Hepatocyte (in vitro differentiated cells): Measurements from ENCODE around the gene MIS12. TPM values are rescaled to one million over a fixed set of nuclear protein-coding genes. Genes with fewer than 3 reads are reported as not detected.

Experiments used
- DNase-seq: peaks from one replicate; pipeline ENCODE4 v3.0.0-alpha.2; 2016; ENCODE audit warnings: low spot score
- H2AFZ ChIP-seq: fragments of 200-600 bp; sonication (generic); 2 replicates; pipeline ENCODE4 v1.6.0; 2016; ENCODE audit warnings: antibody characterized with exemption, mild to moderate bottlenecking
- H3K27ac ChIP-seq: fragments of 200-600 bp; sonication (generic); 2 replicates; pipeline ENCODE4 v1.5.1; 2016; ENCODE audit warnings: mild to moderate bottlenecking
- H3K27me3 ChIP-seq: fragments of 200-600 bp; sonication (generic); 2 replicates; pipeline ENCODE4 v1.6.1; 2016
- H3K36me3 ChIP-seq: fragments of 200-600 bp; sonication (generic); replicated peaks from 2 replicates; pipeline ENCODE4 v1.5.1; 2016; ENCODE audit warnings: low read depth; ENCODE audit not compliant: insufficient read depth
- H3K4me1 ChIP-seq: fragments of 200-600 bp; sonication (generic); 2 replicates; pipeline ENCODE4 v1.5.1; 2016; ENCODE audit warnings: mild to moderate bottlenecking, moderate library complexity; ENCODE audit not compliant: insufficient read depth
- H3K4me2 ChIP-seq: fragments of 200-600 bp; sonication (generic); 2 replicates; pipeline ENCODE4 v1.6.0; 2016
- H3K4me3 ChIP-seq: fragments of 200-600 bp; sonication (generic); 2 replicates; pipeline ENCODE4 v1.5.1; 2016; ENCODE audit warnings: mild to moderate bottlenecking
- H3K79me2 ChIP-seq: fragments of 200-600 bp; sonication (generic); 2 replicates; pipeline ENCODE4 v1.6.0; 2017; ENCODE audit warnings: mild to moderate bottlenecking
- H3K9me2 ChIP-seq: fragments of 200-600 bp; sonication (generic); replicated peaks from 2 replicates; pipeline ENCODE4 v1.6.0; 2017; ENCODE audit warnings: mild to moderate bottlenecking; ENCODE audit not compliant: insufficient read depth
- H3K9me3 ChIP-seq: fragments of 200-600 bp; sonication (generic); 2 replicates; pipeline ENCODE4 v1.5.1; 2016; ENCODE audit warnings: low read depth, mild to moderate bottlenecking
- H4K20me1 ChIP-seq: fragments of 200-600 bp; sonication (generic); 2 replicates; pipeline ENCODE4 v1.6.0; 2016; ENCODE audit warnings: mild to moderate bottlenecking; ENCODE audit not compliant: insufficient read depth, poor library complexity, severe bottlenecking
- EZH2 ChIP-seq: fragments of 200-600 bp; sonication (generic); IDR thresholded peaks from 2 replicates; pipeline ENCODE4 v1.6.1; 2016; ENCODE audit warnings: antibody characterized with exemption, mild to moderate bottlenecking, borderline replicate concordance
- EZH2phosphoT487 ChIP-seq: fragments of 200-600 bp; sonication (generic); IDR thresholded peaks from one replicate; pipeline ENCODE4 v1.6.1; 2018; ENCODE audit warnings: antibody characterized with exemption, mild to moderate bottlenecking, low read depth, moderate library complexity; ENCODE audit not compliant: unreplicated experiment, severe bottlenecking
- WGBS: methylation state at CpG from one replicate; pipeline ENCODE4 v1.1.6; 2016; ENCODE audit warnings: low lambda C conversion rate; ENCODE audit errors: missing lambda C conversion rate; 5-methylcytosine and 5-hydroxymethylcytosine counted together
- polyA plus RNA-seq: library from polyadenylated mRNA; unstranded; fragments of >200 nt; fragmentation: Nextera tagmentation; extraction: Ambion mirVana; gene quantifications from 2 replicates; pipeline ENCODE4 v1.2.1, GENCODE V29; 2016
- total RNA-seq: library from RNA; depleted of rRNA; stranded (reverse); fragments of >200 nt; gene quantifications from 2 replicates; pipeline ENCODE4 v1.2.3, GENCODE V29; 2014
- TF ChIP-seq, protein P1 (sequence below): fragments of 200-600 bp; sonication (generic); IDR thresholded peaks from 2 replicates; pipeline ENCODE4 v1.5.1; 2016; ENCODE audit warnings: antibody characterized with exemption, mild to moderate bottlenecking; ENCODE audit not compliant: poor library complexity

The MIS12 gene
- total and polyA plus RNA-seq, 2 experiments from 2014 or later: 20.8 to 33.0 TPM

DNA sequence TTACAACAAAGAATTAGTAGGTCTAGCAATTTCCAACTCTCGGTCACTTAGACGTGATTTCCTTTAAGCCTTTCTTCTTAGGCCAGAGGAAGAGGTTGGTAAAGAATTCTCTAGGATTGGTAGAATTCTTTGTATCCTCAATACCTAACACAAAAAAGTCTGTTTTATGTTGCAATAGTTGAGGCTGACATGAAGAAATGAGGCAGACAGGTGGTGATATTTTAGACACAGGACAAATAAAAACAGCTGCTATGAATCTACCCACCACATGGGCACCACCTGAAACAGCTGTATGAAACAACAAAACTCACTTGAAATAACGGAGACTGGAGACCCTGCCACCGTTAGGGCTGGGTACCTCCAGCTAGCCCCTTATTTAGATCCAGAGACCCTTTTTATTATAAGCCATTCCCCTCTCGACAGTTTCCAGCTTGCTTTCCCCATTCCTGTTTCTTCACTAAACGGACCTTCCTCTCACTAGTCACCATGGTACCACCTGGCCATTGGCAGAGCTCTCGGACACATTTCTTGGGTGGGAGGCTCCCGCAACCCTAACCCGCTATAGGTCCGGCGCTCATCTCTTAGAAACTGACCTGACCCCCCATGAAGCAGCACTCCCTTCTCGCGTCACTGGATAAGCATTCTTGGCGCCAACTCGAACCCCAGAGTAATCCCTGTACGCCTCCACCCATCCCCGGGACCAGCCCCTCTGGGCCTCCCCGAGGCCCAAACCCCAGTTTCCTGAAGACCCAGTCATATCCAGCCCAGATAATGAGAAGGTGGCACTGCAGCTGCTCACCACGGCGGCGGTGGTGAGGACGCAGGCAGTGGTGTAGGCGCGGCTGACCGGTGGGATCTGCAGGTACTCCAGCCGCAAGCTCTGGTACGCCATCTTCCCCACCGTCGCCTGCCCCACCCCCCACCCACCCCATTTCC lies 828 bp upstream of the MIS12 start, which contains the start of gene DERL2:
Gene DERL2, minus strand, starts transcription at position 909 of the 936 bp plus-strand sequence. Its CDS starts 17 bp downstream, at position 892.
- Histone ChIP-seq H3K27me3 (no peaks in the 10 kb centered on the region), H3K4me3 (peak within 1 kb of the TSS; percentile 62), H4K20me1 (no peaks in the 10 kb centered on the region), H3K79me2 (peaks cover 75% of the 10 kb centered on the region), H3K4me1 (peaks cover 9% of the 10 kb centered on the region), H3K27ac (peak within 1 kb of the TSS; percentile 98), H3K9me2 (no peaks in the 10 kb centered on the region), H3K4me2 (peak within 1 kb of the TSS; percentile 92), H3K9me3 (no peaks in the 10 kb centered on the region), H3K36me3 (no peaks in the 10 kb centered on the region), H2AFZ (peak within 1 kb of the TSS; percentile 86)
- peak; percentile 57 for DNase-seq
- WGBS: 9% methylated on average over 21 of the region's 29 CpGs
- TF ChIP-seq, protein P1, sequence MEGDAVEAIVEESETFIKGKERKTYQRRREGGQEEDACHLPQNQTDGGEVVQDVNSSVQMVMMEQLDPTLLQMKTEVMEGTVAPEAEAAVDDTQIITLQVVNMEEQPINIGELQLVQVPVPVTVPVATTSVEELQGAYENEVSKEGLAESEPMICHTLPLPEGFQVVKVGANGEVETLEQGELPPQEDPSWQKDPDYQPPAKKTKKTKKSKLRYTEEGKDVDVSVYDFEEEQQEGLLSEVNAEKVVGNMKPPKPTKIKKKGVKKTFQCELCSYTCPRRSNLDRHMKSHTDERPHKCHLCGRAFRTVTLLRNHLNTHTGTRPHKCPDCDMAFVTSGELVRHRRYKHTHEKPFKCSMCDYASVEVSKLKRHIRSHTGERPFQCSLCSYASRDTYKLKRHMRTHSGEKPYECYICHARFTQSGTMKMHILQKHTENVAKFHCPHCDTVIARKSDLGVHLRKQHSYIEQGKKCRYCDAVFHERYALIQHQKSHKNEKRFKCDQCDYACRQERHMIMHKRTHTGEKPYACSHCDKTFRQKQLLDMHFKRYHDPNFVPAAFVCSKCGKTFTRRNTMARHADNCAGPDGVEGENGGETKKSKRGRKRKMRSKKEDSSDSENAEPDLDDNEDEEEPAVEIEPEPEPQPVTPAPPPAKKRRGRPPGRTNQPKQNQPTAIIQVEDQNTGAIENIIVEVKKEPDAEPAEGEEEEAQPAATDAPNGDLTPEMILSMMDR: no peak
- TF ChIP-seq EZH2phosphoT487 (no peak), EZH2 (no peak)

DNA sequence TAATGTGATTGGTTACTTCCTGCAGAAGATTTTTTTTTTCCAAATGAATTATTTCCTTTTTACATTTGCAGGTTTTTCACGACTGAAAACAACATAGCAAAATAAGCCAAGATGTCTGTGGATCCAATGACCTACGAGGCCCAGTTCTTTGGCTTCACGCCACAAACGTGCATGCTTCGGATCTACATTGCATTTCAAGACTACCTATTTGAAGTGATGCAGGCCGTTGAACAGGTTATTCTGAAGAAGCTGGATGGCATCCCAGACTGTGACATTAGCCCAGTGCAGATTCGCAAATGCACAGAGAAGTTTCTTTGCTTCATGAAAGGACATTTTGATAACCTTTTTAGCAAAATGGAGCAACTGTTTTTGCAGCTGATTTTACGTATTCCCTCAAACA lies 2.4 kb downstream of the MIS12 start:
- Histone ChIP-seq H3K9me2 (no peaks in the 10 kb centered on the region), H3K4me3 (no peak overlapping the region), H4K20me1 (no peaks in the 10 kb centered on the region), H3K9me3 (no peaks in the 10 kb centered on the region), H3K36me3 (no peaks in the 10 kb centered on the region), H3K4me2 (no peak overlapping the region), H3K4me1 (peaks cover 9% of the 10 kb centered on the region), H3K79me2 (peaks cover 55% of the 10 kb centered on the region), H3K27ac (no peak overlapping the region), H3K27me3 (no peaks in the 10 kb centered on the region), H2AFZ (no peak overlapping the region)
- DNase-seq: no peak
- TF ChIP-seq EZH2 (no peak), EZH2phosphoT487 (no peak)
- TF ChIP-seq, protein P1: no peak
- WGBS: 95% methylated on average over 8 of the region's 8 CpGs

DNA sequence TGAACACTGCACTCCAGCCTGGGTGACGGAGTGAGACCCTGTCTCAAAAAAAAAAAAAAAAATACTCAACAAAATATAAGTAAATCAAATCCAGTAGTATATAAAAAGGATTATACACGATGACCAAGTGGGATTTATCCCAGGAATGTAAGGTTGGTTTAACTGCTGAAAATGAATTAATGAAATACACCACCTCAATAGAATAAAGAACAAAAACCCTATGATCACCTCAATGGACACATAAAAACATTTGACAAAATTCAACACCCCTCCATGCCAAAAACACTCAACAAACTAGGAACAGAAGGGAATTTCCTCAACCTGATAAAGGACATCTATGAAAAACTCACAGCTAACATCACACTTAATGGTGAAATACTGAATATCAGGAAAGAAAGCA lies 6.6 kb downstream of the MIS12 start:
- WGBS: 98% methylated on average over 2 of the region's 2 CpGs
- Histone ChIP-seq H4K20me1 (no peaks in the 10 kb centered on the region), H3K4me2 (no peak overlapping the region), H3K9me2 (no peaks in the 10 kb centered on the region), H3K9me3 (peaks cover 3% of the 10 kb centered on the region), H3K27me3 (no peaks in the 10 kb centered on the region), H3K36me3 (no peaks in the 10 kb centered on the region), H3K4me3 (no peak overlapping the region), H3K27ac (no peak overlapping the region), H3K4me1 (peaks cover 1% of the 10 kb centered on the region), H3K79me2 (peaks cover 24% of the 10 kb centered on the region), H2AFZ (no peak overlapping the region)
- DNase-seq: no peak
- TF ChIP-seq, protein P1: no peak
- no peak for TF ChIP-seq EZH2phosphoT487
- no peak for TF ChIP-seq EZH2
